HepG2 (cell line): ENCODE data around the gene HOXA9. TPM values are rescaled to one million over a fixed set of nuclear protein-coding genes. Genes with fewer than 3 reads are reported as not detected.

ENCODE experiments used
- ATAC-seq: fragments of 200-7000 bp; cut with Tn5 transposase; 3 replicates; pipeline ENCODE4 v1.9.1; 2020; ENCODE audit warnings: mild to moderate bottlenecking, moderate library complexity
- BruUV-seq: library from RNA; stranded (reverse); fragments of 400-500 nt; replicated peaks from 2 replicates; lab custom pipeline; 2021; lab: Mats Ljungman, UMichigan
- CTCF ChIA-PET: fragments of 300-600 bp; formaldehyde crosslinking; extraction: SDS; loops from one replicate; lab custom pipeline; 2021; ENCODE audit warnings: low total read pairs, inconsistent platforms, low intra/inter-chr PET ratio; lab: Yijun Ruan, JAX
- POLR2A ChIA-PET: fragments of 350-600 bp; sonication (Branson Sonifier 250); formaldehyde crosslinking; loops from one replicate; lab custom pipeline; 2020; ENCODE audit warnings: antibody characterized with exemption, inconsistent platforms; lab: Yijun Ruan, JAX
- DNase-seq: peaks from one replicate; pipeline ENCODE4 v3.0.0-alpha.2; 2015; ENCODE audit warnings: low spot score
- FAIRE-seq: peaks from 3 replicates; lab custom pipeline; 2011; peaks lifted over from hg19 to GRCh38; lab: Jason Lieb, UNC
- H2AFZ ChIP-seq: one replicate; pipeline ENCODE4 v1.6.1; 2011; ENCODE audit warnings: low read length, inconsistent platforms
- H3K27ac ChIP-seq: fragments of 300-600 bp; 3 replicates; pipeline ENCODE4 v1.8.0; 2011; ENCODE audit warnings: mixed run types, mild to moderate bottlenecking, mixed read lengths, low read length, inconsistent platforms; ENCODE audit not compliant: insufficient read depth; ENCODE audit errors: extremely low read length
- H3K27me3 ChIP-seq, 2 experiments: fragments of 200-600 bp in 1 of 2; 2 replicates in 1 of 2; 3 replicates in 1 of 2; pipeline versions ENCODE4 v1.6.0 to v1.8.0; 2011; ENCODE audit warnings: low read length in 2 of 2, mild to moderate bottlenecking in 2 of 2, moderate library complexity in 2 of 2, inconsistent platforms in 1 of 2; ENCODE audit not compliant: insufficient read depth in 2 of 2, control insufficient read depth in 1 of 2
- H3K36me3 ChIP-seq, 2 experiments: fragments of 200-600 bp in 1 of 2; replicated peaks in 1 of 2; 2 replicates in 1 of 2; 3 replicates in 1 of 2; pipeline versions ENCODE4 v1.5.1 to v1.8.0; 2011; ENCODE audit warnings: low read length in 2 of 2, inconsistent platforms in 1 of 2; ENCODE audit not compliant: insufficient read depth in 2 of 2, control insufficient read depth in 1 of 2
- H3K4me1 ChIP-seq: 2 replicates; pipeline ENCODE4 v1.5.1; 2012; ENCODE audit warnings: low read length, inconsistent platforms; ENCODE audit not compliant: insufficient read depth
- H3K4me2 ChIP-seq: 2 replicates; pipeline ENCODE4 v1.6.0; 2011; ENCODE audit warnings: low read depth, low read length, inconsistent platforms
- H3K4me3 ChIP-seq, 3 experiments: fragments of 200-600 bp in 1 of 3; sonication (generic), shearing (Covaris generic) in 1 of 3; replicated peaks in 1 of 3; 2 replicates each; pipeline ENCODE4 v1.5.1; 2011 to 2016; ENCODE audit warnings: low read length in 3 of 3, inconsistent platforms in 2 of 3, low read depth in 2 of 3, mild to moderate bottlenecking in 2 of 3, control low read depth in 1 of 3, mixed read lengths in 1 of 3; ENCODE audit not compliant: insufficient read depth in 1 of 3
- H3K79me2 ChIP-seq: one replicate; pipeline ENCODE4 v1.6.1; 2011; ENCODE audit warnings: low read length, inconsistent platforms; ENCODE audit not compliant: insufficient read depth
- H3K9ac ChIP-seq: 2 replicates; pipeline ENCODE4 v1.6.0; 2011; ENCODE audit warnings: mild to moderate bottlenecking, low read depth, low read length, inconsistent platforms; ENCODE audit not compliant: insufficient read depth
- H3K9me3 ChIP-seq: 2 replicates; pipeline ENCODE4 v1.5.1; 2012; ENCODE audit warnings: mild to moderate bottlenecking, low read length
- H4K20me1 ChIP-seq: 2 replicates; pipeline ENCODE4 v1.6.0; 2011; ENCODE audit warnings: inconsistent platforms, mild to moderate bottlenecking, low read length, moderate library complexity; ENCODE audit not compliant: insufficient read depth
- CREB1 ChIP-seq, 2 experiments: fragments of 450-650 bp in 1 of 2; IDR thresholded peaks; 2 replicates each; pipeline ENCODE4 v1.6.1; 2016 to 2017; ENCODE audit warnings: control low read depth in 1 of 2, mild to moderate bottlenecking in 1 of 2, missing compliant biosample characterization in 1 of 2, missing genetic modification characterization in 1 of 2
- FIP1L1 ChIP-seq: fragments of 200-400 bp; formaldehyde crosslinking; IDR thresholded peaks from 2 replicates; pipeline ENCODE4 v1.6.1; 2018; ENCODE audit warnings: low read depth, mild to moderate bottlenecking, low read length, moderate library complexity, borderline replicate concordance; ENCODE audit not compliant: insufficient read depth
- GATAD1 ChIP-seq: IDR thresholded peaks from 2 replicates; pipeline ENCODE4 v1.6.1; 2016; ENCODE audit warnings: missing genetic modification reagents, missing compliant biosample characterization
- KAT2B ChIP-seq: fragments of 150-350 bp; IDR thresholded peaks from 2 replicates; pipeline ENCODE4 v1.6.1; 2014; ENCODE audit warnings: low read depth, low read length, borderline replicate concordance
- MATR3 ChIP-seq: sonication (generic); formaldehyde crosslinking; IDR thresholded peaks from 2 replicates; pipeline ENCODE4 v1.4.0; 2020; ENCODE audit warnings: missing genetic modification reagents
- ZNF777 ChIP-seq: sonication (generic); formaldehyde crosslinking; IDR thresholded peaks from 2 replicates; pipeline ENCODE4 v1.4.0; 2020; ENCODE audit warnings: missing genetic modification reagents
- WGBS: methylation state at CpG from one replicate; pipeline ENCODE4 v1.1.6; 2017; ENCODE audit warnings: low lambda C conversion rate; 5-methylcytosine and 5-hydroxymethylcytosine counted together
- in situ Hi-C: cut with HindIII; loops from 2 replicates; pipeline ENCODE4 v1.10.0; 2017; ENCODE audit warnings: low pct_unique_long_range_greater_than_20kb; ENCODE audit not compliant: extremely low pct_ligation_motif_present
- intact Hi-C: fragments of 100-400 bp; cut with micrococcal nuclease; formaldehyde crosslinking; loops from one replicate; pipeline ENCODE4 v1.10.0; 2022; ENCODE audit not compliant: unreplicated experiment
- polyA plus RNA-seq, 8 experiments: library from polyadenylated mRNA; depleted of rRNA in 3 of 8; stranded (reverse) in 7 of 8; unstranded in 1 of 8; fragments of >200 nt; fragmentation: Illumina TruSeq in 4 of 8; extraction: Trizol in 4 of 8; gene quantifications; 2 replicates each; pipeline versions ENCODE4 v1.2.1 to v1.2.3, GENCODE V29; 2011 to 2016; ENCODE audit warnings: low read depth in 4 of 8, missing spikeins in 1 of 8, mixed read lengths in 1 of 8; ENCODE audit not compliant: insufficient read depth in 1 of 8
- total RNA-seq, 5 experiments: library from RNA; depleted of rRNA; stranded (reverse); fragments of >200 nt; fragmentation: Illumina TruSeq; extraction: Trizol; gene quantifications; 2 replicates each; pipeline ENCODE4 v1.2.3, GENCODE V29; 2016; ENCODE audit warnings: low read depth in 1 of 5
- TF ChIP-seq, protein P1 (sequence below): sonication (generic); formaldehyde crosslinking; IDR thresholded peaks from 2 replicates; pipeline ENCODE4 v1.4.0; 2020; ENCODE audit warnings: mild to moderate bottlenecking, missing genetic modification reagents

HOXA9 gene
- total and polyA plus RNA-seq, 2 of the 13 experiments (the other 11 are each of a cell fraction or from before 2014, with no cell fraction given) = not detected

DNA sequence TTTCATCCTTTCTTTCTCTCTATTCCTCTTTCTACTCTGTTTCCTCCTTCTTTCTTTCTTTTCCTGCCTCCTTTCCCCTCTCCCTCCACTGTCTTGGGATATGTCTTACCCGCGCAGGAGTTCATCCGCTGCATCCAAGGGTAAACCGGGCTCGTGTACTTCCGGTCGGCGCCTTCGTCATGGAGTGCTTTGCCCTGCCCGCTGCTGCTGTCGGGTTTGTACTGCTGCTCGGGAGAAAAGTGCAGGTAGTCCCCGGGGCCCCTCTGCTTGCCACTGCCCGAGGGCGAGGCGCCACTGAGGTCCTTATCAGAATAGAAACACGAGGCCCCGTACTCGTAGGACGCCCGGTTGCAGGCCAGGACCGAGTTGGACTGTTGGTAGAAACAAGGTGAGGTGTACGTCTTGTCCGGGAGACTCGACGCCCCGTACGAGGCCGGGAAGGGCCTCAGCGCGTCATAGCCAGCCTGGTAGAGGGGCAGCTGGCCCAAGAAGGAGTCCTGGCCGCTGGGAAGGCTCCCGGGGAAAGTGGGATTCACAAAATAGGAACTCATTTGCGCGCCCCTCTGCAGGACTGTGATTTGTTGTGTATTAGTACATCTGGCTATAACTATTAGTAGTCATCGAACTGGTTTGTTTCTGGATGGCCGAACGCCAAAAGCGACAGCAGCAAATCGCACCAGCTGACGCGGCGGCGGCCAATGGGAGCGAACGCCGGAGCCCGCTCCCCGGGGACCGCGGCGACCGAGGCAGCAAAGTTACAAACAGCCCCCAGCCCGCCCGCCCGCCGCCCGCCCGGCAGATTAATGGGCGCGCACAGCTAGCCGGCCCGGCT is 17.9 kb downstream of the HOXA9 start, which contains the start of gene HOXA6:
TSS of gene HOXA6 (minus strand) at position 576 of the 832 bp plus-strand sequence. CDS start at position 551, 25 bp downstream.
- H3K36me3 ChIP-seq = no peaks in the 10 kb centered on the region; a peak in 2 of 5 replicates
- H3K4me1 ChIP-seq = peaks cover 36% of the 10 kb centered on the region
- 95% methylated on average over 37 of the region's 63 CpGs for WGBS
- H4K20me1 ChIP-seq = no peaks in the 10 kb centered on the region
- no peaks in the 10 kb centered on the region for H3K9me3 ChIP-seq
- no peak within 1 kb of the TSS for H3K27ac ChIP-seq
- no peak within 1 kb of the TSS for H2AFZ ChIP-seq
- H3K27me3 ChIP-seq = peaks cover 0 to 13% of the 10 kb centered on the region in 2 experiments; a peak in 2 of 5 replicates
- H3K4me2 ChIP-seq = peak within 1 kb of the TSS; percentile 88
- ChIA-PET POLR2A (no interaction called here), CTCF (no interaction called here)
- in situ Hi-C loops (no loop called here), intact Hi-C loops (no loop called here)
- DNase-seq (no peak), ATAC-seq (no peak), FAIRE-seq (no peak)
- peaks cover 5% of the 10 kb centered on the region for H3K79me2 ChIP-seq
- peak within 1 kb of the TSS in 2 of 3 experiments; percentile 80 to 88; a peak in 2 of 6 replicates for H3K4me3 ChIP-seq
- TF ChIP-seq KAT2B = no peak
- no peak for TF ChIP-seq FIP1L1
- no peak for TF ChIP-seq ZNF777 (CRISPR knock-in tag)
- no peak for TF ChIP-seq MATR3 (CRISPR knock-in tag)
- TF ChIP-seq CREB1 (IDR thresholded peaks at IDR 0.05) = no peak
- TF ChIP-seq CREB1 (CRISPR knock-in tag; IDR thresholded peaks at IDR 0.05) = no peak
- no TSS peak for BruUV-seq
- no peak within 1 kb of the TSS for H3K9ac ChIP-seq

DNA sequence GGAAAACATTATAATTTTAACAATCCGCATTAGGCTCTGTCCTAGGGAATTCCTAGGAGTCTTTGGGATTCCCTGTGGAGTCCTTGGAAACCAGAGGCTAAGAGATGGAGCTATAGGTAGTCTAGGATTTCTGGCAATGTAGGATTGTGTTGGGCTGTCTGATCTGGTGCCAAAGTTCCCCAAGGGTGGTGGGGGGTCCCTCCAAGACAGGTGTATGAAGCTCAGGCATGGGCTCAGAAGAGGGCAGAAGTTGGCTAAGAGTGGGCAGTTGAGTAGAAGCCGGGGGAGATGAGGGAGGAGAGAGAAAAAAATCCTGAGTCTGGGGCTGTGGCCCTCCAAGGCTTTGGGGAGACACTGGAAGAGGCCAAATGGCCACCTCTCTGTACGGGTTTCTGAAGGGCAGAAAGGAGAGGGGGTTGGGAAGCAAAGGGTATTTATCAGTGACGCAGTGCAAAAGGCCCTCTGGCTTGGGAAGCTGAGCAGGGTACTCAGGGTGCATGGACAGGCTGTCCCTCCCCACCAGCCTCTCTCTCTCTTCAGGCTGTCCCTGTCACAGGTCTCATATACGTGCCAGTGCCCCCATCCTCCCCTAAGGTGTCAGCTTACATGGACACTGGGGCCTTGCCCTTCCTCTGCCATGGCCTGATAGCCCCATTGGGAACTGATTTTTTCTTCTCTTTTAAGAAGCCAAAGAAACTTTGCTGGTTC is 18.7 kb downstream of the HOXA9 start:
- intact Hi-C loops = no loop called here
- Histone ChIP-seq H3K9ac (no peak overlapping the region), H3K36me3 (no peaks in the 10 kb centered on the region; a peak in 2 of 5 replicates), H3K4me2 (no peak overlapping the region), H3K9me3 (no peaks in the 10 kb centered on the region), H2AFZ (no peak overlapping the region), H4K20me1 (no peaks in the 10 kb centered on the region), H3K4me1 (peaks cover 30% of the 10 kb centered on the region), H3K27ac (no peak overlapping the region), H3K27me3 (peaks cover 0 to 6% of the 10 kb centered on the region in 2 experiments; a peak in 1 of 5 replicates), H3K4me3 (no peak overlapping the region), H3K79me2 (peaks cover 5% of the 10 kb centered on the region)
- in situ Hi-C loops = no loop called here
- TF ChIP-seq GATAD1 (CRISPR knock-in tag) = no peak
- TF ChIP-seq, protein P1, sequence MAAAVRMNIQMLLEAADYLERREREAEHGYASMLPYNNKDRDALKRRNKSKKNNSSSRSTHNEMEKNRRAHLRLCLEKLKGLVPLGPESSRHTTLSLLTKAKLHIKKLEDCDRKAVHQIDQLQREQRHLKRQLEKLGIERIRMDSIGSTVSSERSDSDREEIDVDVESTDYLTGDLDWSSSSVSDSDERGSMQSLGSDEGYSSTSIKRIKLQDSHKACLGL (CRISPR knock-in tag) = no peak
- WGBS = 96% methylated on average over 5 of the region's 5 CpGs
- ATAC-seq (no peak), FAIRE-seq (no peak), DNase-seq (no peak)
- POLR2A ChIA-PET = no interaction called here
- CTCF ChIA-PET = no interaction called here
- no TSS peak for BruUV-seq
